Measurements from ENCODE around the gene IL31. TPM values are rescaled to one million over a fixed set of nuclear protein-coding genes. Genes with fewer than 3 reads are reported as not detected.

The IL31 gene
- total RNA-seq, 2 experiments from 2014 or later: 3.8 to 4.0 TPM

GRCh38 chr12:122168492-122168891 is 5.5 kb downstream of the IL31 start:
- Mint-ChIP-seq H3K4me3 (no peak overlapping the region), H3K36me3 (no peaks in the 10 kb centered on the region), H3K27me3 (peaks cover 19% of the 10 kb centered on the region), H3K4me1 (ENCODE audit: low read depth) (peaks cover 13% of the 10 kb centered on the region), H3K27ac (no peak overlapping the region), H3K9me3 (no peaks in the 10 kb centered on the region)
- POLR2A ChIA-PET: no interaction called here
- CTCF ChIA-PET: interaction anchor here (0.7 kb wide), 1 partner anchor 11 kb away, joined by 3 read pairs; no protein-coding TSS in a partner anchor
- intact Hi-C loops (cut with micrococcal nuclease): no loop called here
- DNase-seq: no peak

- peak overlapping the region; percentile 76 for H3K27ac Mint-ChIP-seq
- no peaks in the 10 kb centered on the region for H3K9me3 Mint-ChIP-seq
- CTCF ChIA-PET: interaction anchor here (1.0 to 2.0 kb wide), 5 partner anchors 13 to 113 kb away, joined by 3 to 6 read pairs (median 4); no protein-coding TSS in a partner anchor
- peaks cover 19% of the 10 kb centered on the region for H3K27me3 Mint-ChIP-seq
- peaks cover 16% of the 10 kb centered on the region for H3K4me1 Mint-ChIP-seq (ENCODE audit: low read depth)
- H3K4me3 Mint-ChIP-seq: no peak overlapping the region
- no peaks in the 10 kb centered on the region for H3K36me3 Mint-ChIP-seq
- POLR2A ChIA-PET: interaction anchor here (0.6 to 1.7 kb wide), 6 partner anchors 37 to 273 kb away, joined by 3 to 6 read pairs (median 4); no protein-coding TSS in a partner anchor
- intact Hi-C loops (cut with micrococcal nuclease): loop anchor here (2.0 kb wide), 2 partner anchors 29 to 175 kb away; no protein-coding TSS in a partner anchor
- DNase-seq: no peak
Measured at GRCh38 chr12:122167356-122167925, 6.6 kb downstream of the IL31 start.

DNA sequence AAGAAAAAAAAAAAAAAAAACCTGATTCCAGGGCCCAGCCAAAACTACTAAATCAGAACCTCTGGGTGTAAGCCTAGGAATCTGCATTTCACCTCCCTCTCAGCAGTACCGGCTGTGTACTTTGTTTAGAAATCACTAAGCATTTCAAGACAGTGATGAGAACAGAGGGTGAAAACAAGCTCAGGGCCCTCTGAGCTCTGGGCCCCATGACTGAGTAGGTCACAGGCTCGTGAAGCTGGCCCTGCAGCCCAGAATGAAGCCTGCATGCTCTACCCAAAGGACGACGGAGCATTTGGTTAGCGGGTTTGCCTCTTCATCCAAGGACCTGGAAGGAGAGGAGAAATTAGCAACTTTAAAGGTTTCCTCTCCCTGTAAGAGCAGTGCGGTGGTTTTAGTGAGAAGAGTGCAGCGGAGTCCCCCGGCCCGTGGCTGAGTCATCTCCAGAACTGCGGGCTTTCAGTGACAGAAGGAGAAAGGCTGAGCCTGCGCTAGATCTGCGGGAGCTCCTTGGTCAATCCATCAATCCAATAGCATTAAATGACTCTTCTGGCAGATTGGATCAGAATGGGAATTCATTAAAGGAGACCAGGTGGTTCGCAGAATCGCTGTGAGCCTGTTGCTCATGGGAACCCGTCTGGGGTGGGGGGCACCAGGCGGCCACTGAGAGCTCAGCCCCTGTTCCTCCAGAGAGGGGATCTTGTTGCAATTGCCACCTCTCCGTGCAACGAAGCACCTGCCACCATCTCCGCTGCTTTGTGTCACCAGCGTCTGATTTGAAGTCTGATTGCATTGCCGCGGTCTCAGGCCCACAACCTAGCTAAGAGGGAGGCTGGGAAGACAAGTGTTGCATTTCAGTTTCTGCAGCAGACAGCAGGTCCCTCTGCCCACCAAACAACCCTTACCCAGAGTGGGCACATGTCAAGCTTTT is 7.3 kb downstream of the IL31 start:
- DNase-seq: peak; percentile 91
- Mint-ChIP-seq H3K36me3 (no peaks in the 10 kb centered on the region), H3K9me3 (no peaks in the 10 kb centered on the region), H3K4me1 (ENCODE audit: low read depth) (peaks cover 20% of the 10 kb centered on the region), H3K27ac (peak overlapping the region; percentile 76), H3K27me3 (peaks cover 19% of the 10 kb centered on the region), H3K4me3 (no peak overlapping the region)
- CTCF ChIA-PET: interaction anchor here (0.8 to 2.0 kb wide), 7 partner anchors 12 to 175 kb away, joined by 3 to 6 read pairs (median 4); no protein-coding TSS in a partner anchor
- POLR2A ChIA-PET: interaction anchor here (0.6 to 1.7 kb wide), 9 partner anchors 16 to 272 kb away, joined by 3 to 7 read pairs (median 4); partner anchors contain the start of genes BCL7A and LRRC43
- intact Hi-C loops (cut with micrococcal nuclease): loop anchor here (2.0 kb wide), 2 partner anchors 30 to 174 kb away; no protein-coding TSS in a partner anchor

- DNase-seq: no peak
- no peaks in the 10 kb centered on the region for H3K36me3 Mint-ChIP-seq
- peaks cover 10% of the 10 kb centered on the region for H3K27me3 Mint-ChIP-seq
- no peak overlapping the region for H3K4me3 Mint-ChIP-seq
- no peak overlapping the region for H3K27ac Mint-ChIP-seq
- no peaks in the 10 kb centered on the region for H3K9me3 Mint-ChIP-seq
- peaks cover 23% of the 10 kb centered on the region for H3K4me1 Mint-ChIP-seq (ENCODE audit: low read depth)
- intact Hi-C loops (cut with micrococcal nuclease): no loop called here
- ChIA-PET CTCF (interaction anchor here (0.5 kb wide), 1 partner anchor 168 kb away, joined by 3 read pairs; no protein-coding TSS in a partner anchor), POLR2A (no interaction called here)
Measured at GRCh38 chr12:122162976-122163375, 11.0 kb downstream of the IL31 start.

DNA sequence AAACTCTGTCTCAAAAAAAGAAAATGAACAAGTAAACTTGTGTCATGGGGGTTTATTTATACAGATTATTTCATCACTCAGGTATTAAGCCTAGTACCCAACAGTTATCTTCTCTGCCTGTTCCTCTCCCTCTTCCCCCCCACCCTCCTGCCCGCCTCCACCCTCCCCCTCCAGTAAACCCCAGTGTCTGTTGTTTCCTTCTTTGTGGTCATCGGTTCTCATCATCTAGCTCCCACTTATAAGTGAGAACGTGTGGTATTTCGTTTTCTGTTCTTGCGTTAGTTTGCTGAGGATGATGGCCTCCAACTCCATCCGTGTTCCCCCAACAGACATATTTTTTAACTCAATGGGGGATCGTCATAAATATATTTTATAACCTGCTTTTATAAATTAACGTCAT is 12.3 kb downstream of the IL31 start:
- POLR2A ChIA-PET: no interaction called here
- Mint-ChIP-seq H3K36me3 (no peaks in the 10 kb centered on the region), H3K27me3 (peaks cover 5% of the 10 kb centered on the region), H3K4me1 (ENCODE audit: low read depth) (peaks cover 13% of the 10 kb centered on the region), H3K9me3 (no peaks in the 10 kb centered on the region), H3K27ac (no peak overlapping the region), H3K4me3 (no peak overlapping the region)
- CTCF ChIA-PET: interaction anchor here (0.7 to 0.9 kb wide), 2 partner anchors 107 to 539 kb away, joined by 3 to 4 read pairs; no protein-coding TSS in a partner anchor
- DNase-seq: peak; percentile 45
- intact Hi-C loops (cut with micrococcal nuclease): loop anchor here (2.0 kb wide), 1 partner anchor 29 kb away; no protein-coding TSS in a partner anchor

DNA sequence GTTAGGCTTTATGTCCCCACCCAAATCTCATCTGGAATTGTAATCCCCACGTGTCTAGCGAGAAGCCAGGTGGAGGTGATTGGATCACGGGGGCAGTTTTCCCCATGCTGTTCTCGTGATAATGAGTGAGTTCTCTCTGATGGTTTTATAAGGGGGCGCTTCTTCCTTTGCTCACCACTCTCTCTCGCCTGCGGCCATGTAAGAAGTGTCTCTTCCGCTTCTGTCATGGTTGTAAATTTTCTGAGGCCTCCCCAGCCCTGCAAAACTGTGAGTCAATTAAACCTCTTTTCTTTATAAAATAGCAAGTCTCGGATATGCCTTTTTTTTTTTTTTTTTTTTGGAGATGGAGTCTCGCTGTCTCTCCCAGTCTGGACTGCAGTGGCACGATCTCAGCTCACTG is 13.3 kb downstream of the IL31 start:
- Mint-ChIP-seq H3K36me3 (no peaks in the 10 kb centered on the region), H3K4me3 (no peak overlapping the region), H3K9me3 (no peaks in the 10 kb centered on the region), H3K27me3 (peaks cover 5% of the 10 kb centered on the region), H3K4me1 (ENCODE audit: low read depth) (peaks cover 10% of the 10 kb centered on the region), H3K27ac (no peak overlapping the region)
- ChIA-PET CTCF (interaction anchor here (0.7 kb wide), 1 partner anchor 538 kb away, joined by 4 read pairs; no protein-coding TSS in a partner anchor), POLR2A (no interaction called here)
- no peak for DNase-seq
- intact Hi-C loops (cut with micrococcal nuclease): loop anchor here (2.0 kb wide), 1 partner anchor 30 kb away; no protein-coding TSS in a partner anchor

GRCh38 chr12:122159882-122160281 is 14.1 kb downstream of the IL31 start:
- DNase-seq: no peak
- H3K27me3 Mint-ChIP-seq: peaks cover 3% of the 10 kb centered on the region
- H3K4me3 Mint-ChIP-seq: no peak overlapping the region
- H3K27ac Mint-ChIP-seq: no peak overlapping the region
- ChIA-PET POLR2A (no interaction called here), CTCF (interaction anchor here (1.6 kb wide), 1 partner anchor 33 kb away, joined by 3 read pairs; no protein-coding TSS in a partner anchor)
- H3K4me1 Mint-ChIP-seq (ENCODE audit: low read depth): peaks cover 10% of the 10 kb centered on the region
- no peaks in the 10 kb centered on the region for H3K9me3 Mint-ChIP-seq
- intact Hi-C loops (cut with micrococcal nuclease): loop anchor here (2.0 kb wide), 1 partner anchor 31 kb away; no protein-coding TSS in a partner anchor
- no peaks in the 10 kb centered on the region for H3K36me3 Mint-ChIP-seq

- Mint-ChIP-seq H3K4me1 (ENCODE audit: low read depth) (peaks cover 10% of the 10 kb centered on the region), H3K36me3 (no peaks in the 10 kb centered on the region), H3K27me3 (no peaks in the 10 kb centered on the region), H3K27ac (no peak overlapping the region), H3K4me3 (no peak overlapping the region), H3K9me3 (no peaks in the 10 kb centered on the region)
- ChIA-PET CTCF (interaction anchor here (0.6 to 1.6 kb wide), 3 partner anchors 34 to 238 kb away, joined by 3 to 4 read pairs (median 3); no protein-coding TSS in a partner anchor), POLR2A (no interaction called here)
- no peak for DNase-seq
- intact Hi-C loops (cut with micrococcal nuclease): no loop called here
Measured at GRCh38 chr12:122158700-122159285, 15.2 kb downstream of the IL31 start.

DNA sequence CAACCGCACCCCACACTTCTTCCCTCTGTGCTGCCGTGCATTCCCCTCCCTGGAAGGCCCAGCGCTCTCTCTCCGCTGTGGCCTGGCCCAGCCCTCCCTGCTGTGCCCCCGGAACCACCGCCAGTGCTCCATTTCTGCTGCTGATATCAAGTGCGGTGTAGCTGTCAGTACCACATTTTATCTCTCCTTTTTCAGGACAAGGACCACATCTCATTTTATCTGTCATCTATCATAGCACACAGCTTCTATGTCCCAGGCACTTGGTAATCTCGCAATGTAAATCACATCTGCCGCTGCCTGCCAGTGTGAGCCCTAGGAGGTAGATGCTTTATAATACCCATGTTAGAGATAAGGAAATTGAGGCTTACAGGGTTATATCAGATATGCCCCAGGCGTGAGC is 18.3 kb downstream of the IL31 start:
- DNase-seq: no peak
- Mint-ChIP-seq H3K4me1 (ENCODE audit: low read depth) (no peaks in the 10 kb centered on the region), H3K4me3 (no peak overlapping the region), H3K27ac (no peak overlapping the region), H3K27me3 (no peaks in the 10 kb centered on the region), H3K36me3 (no peaks in the 10 kb centered on the region), H3K9me3 (no peaks in the 10 kb centered on the region)
- ChIA-PET POLR2A (no interaction called here), CTCF (interaction anchor here (2.0 to 2.5 kb wide), 2 partner anchors 11 to 101 kb away, joined by 4 to 7 read pairs; no protein-coding TSS in a partner anchor)
- intact Hi-C loops (cut with micrococcal nuclease): no loop called here

DNA sequence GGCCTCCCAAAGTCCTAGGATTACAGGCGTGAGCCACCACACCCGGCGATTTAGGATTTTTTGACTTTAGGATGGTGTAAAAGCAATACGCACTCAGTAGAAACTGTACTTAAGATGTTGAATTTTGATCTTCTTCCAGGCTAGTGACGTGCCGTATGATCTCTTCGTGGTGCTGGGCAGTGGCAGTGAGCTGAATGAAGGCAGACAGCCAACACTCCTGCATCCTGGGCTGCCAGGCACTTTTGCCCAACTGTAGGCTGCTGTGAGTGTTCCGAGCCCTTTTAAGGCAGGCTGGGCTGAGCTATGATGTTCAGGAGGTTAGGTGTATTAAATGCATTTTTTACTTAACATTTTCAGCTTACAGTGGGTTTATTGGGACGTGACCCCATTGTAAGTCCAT is 21.3 kb downstream of the IL31 start:
- H3K9me3 Mint-ChIP-seq: no peaks in the 10 kb centered on the region
- H3K4me3 Mint-ChIP-seq: no peak overlapping the region
- ChIA-PET POLR2A (no interaction called here), CTCF (interaction anchor here (0.7 to 2.8 kb wide), 3 partner anchors 29 to 97 kb away, joined by 4 to 9 read pairs (median 6); no protein-coding TSS in a partner anchor)
- DNase-seq: no peak
- intact Hi-C loops (cut with micrococcal nuclease): no loop called here
- H3K27me3 Mint-ChIP-seq: peaks cover 3% of the 10 kb centered on the region
- no peak overlapping the region for H3K27ac Mint-ChIP-seq
- H3K4me1 Mint-ChIP-seq (ENCODE audit: low read depth): peaks cover 9% of the 10 kb centered on the region
- H3K36me3 Mint-ChIP-seq: no peaks in the 10 kb centered on the region

- Mint-ChIP-seq H3K27me3 (peaks cover 3% of the 10 kb centered on the region), H3K9me3 (no peaks in the 10 kb centered on the region), H3K27ac (no peak overlapping the region), H3K4me3 (no peak overlapping the region), H3K4me1 (ENCODE audit: low read depth) (peaks cover 9% of the 10 kb centered on the region), H3K36me3 (no peaks in the 10 kb centered on the region)
- intact Hi-C loops (cut with micrococcal nuclease): no loop called here
- no peak for DNase-seq
- ChIA-PET POLR2A (no interaction called here), CTCF (interaction anchor here (1.5 to 1.6 kb wide), 2 partner anchors 17 to 96 kb away, joined by 4 read pairs; no protein-coding TSS in a partner anchor)
Measured at GRCh38 chr12:122150127-122150681, 23.8 kb downstream of the IL31 start.
